GM20000 (cell line): ENCODE results near the gene KCTD14.

Experiments
- DNase-seq: peaks from one replicate; pipeline ENCODE4 v3.0.0; 2012; ENCODE audit warnings: low spot score
- CTCF ChIP-seq: IDR thresholded peaks from 2 replicates; pipeline ENCODE4 v1.5.1; 2012; ENCODE audit warnings: mild to moderate bottlenecking, control low read depth; ENCODE audit errors: extremely low read depth, missing control alignments

Gene KCTD14

GRCh38 chr11:78022397-78023396 lies at the start of gene KCTD14:
TSS of gene KCTD14 (minus strand) at chr11:78023276. CDS start at chr11:78023249, 27 bp downstream.
- DNase-seq = no peak

DNA sequence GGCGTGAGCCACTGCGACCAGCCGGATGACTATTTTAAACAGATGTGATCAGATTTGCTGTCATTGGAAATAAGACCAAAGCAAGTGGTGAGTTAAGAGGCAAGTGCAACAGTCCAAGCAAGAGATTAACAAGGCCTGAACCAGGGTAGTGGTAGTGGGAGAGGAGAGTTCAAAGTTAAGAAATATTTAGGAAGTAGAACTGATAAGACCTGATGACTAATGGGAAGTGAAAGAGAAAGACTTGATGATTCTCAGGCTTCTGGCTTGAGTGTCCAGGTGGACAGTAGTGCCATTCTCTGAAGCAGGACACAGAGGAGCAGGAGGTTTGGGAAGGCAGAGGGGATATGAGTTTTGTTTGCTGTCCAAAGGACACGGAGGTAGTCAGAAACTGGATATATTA lies 49.4 kb upstream of the KCTD14 start:
- TF ChIP-seq CTCF = no peak
- DNase-seq = no peak

More at GRCh38 chr11:78022397-78023396, at the start of gene KCTD14:
- no peak for TF ChIP-seq CTCF

DNA sequence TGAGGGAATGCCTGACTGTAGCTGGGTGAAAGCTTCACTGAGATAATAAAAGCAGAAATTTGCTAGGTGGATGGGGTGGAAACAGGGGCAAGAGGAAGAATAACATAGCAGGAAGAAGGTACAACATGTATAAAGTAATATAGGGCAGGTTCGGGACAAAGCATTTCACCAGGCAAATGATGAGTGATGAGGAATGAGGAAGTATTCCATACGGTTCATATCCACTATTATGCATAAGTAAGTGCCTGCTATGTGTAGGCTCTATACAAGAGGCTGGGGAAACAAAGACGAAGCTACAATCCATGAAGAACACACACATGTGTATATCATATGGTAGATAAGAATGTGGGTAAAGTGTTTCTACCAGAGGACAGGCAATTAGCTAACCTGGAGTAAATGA lies 48.6 kb upstream of the KCTD14 start:
- no peak for TF ChIP-seq CTCF
- DNase-seq = no peak

DNA sequence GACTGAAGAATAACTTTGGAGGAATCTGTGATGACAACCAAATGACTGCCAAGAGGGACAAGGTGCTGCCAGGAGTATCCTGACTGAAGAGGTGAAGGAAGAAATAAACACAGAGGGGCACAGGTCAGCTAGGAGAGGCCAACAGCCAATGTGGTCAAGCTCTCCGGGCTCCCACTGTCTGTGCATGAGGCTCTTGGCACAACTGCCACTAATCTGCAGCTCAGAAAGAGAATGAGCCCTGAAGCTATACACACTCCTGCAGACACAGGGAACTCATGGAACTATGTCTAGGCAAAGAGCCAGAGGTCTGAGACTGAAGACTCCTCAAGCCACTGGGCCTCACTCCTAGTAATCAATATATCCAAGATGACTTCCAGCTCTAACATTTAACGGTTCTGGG lies 47.5 kb upstream of the KCTD14 start:
- DNase-seq = no peak
- no peak for TF ChIP-seq CTCF

DNA sequence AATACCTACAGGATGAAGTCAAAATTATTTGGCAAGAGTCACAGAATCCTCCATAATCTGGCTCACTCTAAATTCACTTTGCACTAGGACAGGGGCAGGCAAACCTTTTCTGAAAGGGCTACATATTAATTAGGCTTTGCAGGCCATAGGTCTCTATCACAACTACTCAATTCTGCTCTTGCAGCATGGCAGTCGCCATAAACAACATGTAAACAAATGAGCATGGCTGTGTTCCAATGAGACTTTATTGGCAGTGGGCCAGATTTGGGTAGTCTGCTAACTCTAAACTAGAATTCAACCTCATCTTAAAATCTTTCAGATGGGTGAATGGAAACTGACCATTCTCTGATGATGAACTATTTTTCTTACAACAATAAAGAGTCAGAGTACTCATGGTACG lies 46.4 kb upstream of the KCTD14 start:
- DNase-seq = no peak
- no peak for TF ChIP-seq CTCF

- no peak for TF ChIP-seq CTCF
- DNase-seq = no peak
Measured at GRCh38 chr11:78067704-78068103, 44.6 kb upstream of the KCTD14 start.

- DNase-seq = no peak
- TF ChIP-seq CTCF = no peak
Measured at GRCh38 chr11:78066471-78066870, 43.4 kb upstream of the KCTD14 start.
